Cardiac muscle cell (in vitro differentiated cells and primary cell): ENCODE measurements around the gene MSH3. TPM values are rescaled to one million over a fixed set of nuclear protein-coding genes. Genes with fewer than 3 reads are reported as not detected.
"Not testable (repeated sequence)": the region's sequence is repeated elsewhere in the genome, so short reads cannot be mapped to it uniquely, and the experiment has no call there.

Source experiments
- DNase-seq, 2 donors: peaks; one replicate each; pipeline versions ENCODE4 v3.0.0 to v3.0.0-alpha.2; 2010 to 2017; ENCODE audit warnings: low read depth in 1 of 2, low spot score in 1 of 2
- H3K27ac ChIP-seq: fragments of 200-600 bp; sonication (generic); 2 replicates; pipeline ENCODE4 v1.5.1; 2016
- H3K27me3 ChIP-seq: fragments of 200-600 bp; sonication (generic); 2 replicates; pipeline ENCODE4 v1.6.0; 2016; ENCODE audit warnings: control low read depth
- H3K36me3 ChIP-seq: fragments of 200-600 bp; sonication (generic); 2 replicates; pipeline ENCODE4 v1.5.1; 2016; ENCODE audit warnings: control low read depth
- H3K4me1 ChIP-seq: fragments of 200-600 bp; sonication (generic); 2 replicates; pipeline ENCODE4 v1.8.1; 2017; ENCODE audit warnings: low read depth, mild to moderate bottlenecking, mixed run types
- H3K4me3 ChIP-seq: fragments of 200-600 bp; sonication (generic); 2 replicates; pipeline ENCODE4 v1.5.1; 2016; ENCODE audit warnings: mild to moderate bottlenecking
- H3K9me3 ChIP-seq: fragments of 200-600 bp; sonication (generic); 2 replicates; pipeline ENCODE4 v1.5.1; 2017; ENCODE audit warnings: low read depth, mild to moderate bottlenecking, control low read depth
- polyA plus RNA-seq: library from polyadenylated mRNA; unstranded; fragments of >200 nt; fragmentation: Nextera tagmentation; extraction: Ambion mirVana; gene quantifications from 2 replicates; pipeline ENCODE4 v1.2.1, GENCODE V29; 2016
- total RNA-seq: library from RNA; depleted of rRNA; stranded (reverse); fragments of >200 nt; gene quantifications from 2 replicates; pipeline ENCODE4 v1.2.3, GENCODE V29; 2016
- TF ChIP-seq, protein P1 (sequence below): IDR thresholded peaks from 2 replicates; pipeline ENCODE4 v1.5.1; 2012; ENCODE audit warnings: low read depth, mild to moderate bottlenecking, low read length

Gene MSH3
- total and polyA plus RNA-seq, 2 experiments from 2014 or later = 11.3 to 11.4 TPM

DNA sequence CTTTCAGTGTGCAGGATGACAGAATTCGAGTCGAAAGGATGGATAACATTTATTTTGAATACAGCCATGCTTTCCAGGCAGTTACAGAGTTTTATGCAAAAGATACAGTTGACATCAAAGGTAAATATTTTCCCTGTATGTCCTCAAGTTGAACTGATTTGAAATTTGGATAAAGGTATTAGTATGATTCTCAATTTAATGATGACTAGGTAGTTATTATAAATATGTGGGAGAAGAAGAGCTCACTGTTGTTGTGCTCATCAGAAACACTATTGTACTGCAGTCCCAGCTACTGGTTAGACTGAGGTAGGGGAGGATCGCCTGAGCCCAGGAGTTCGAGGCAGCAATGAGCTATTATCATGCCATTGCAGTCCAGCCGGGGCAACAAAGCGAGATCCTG, 71.0 kb downstream of the MSH3 start:
- H3K27ac ChIP-seq = no peak overlapping the region
- H3K27me3 ChIP-seq = no peaks in the 10 kb centered on the region
- no peaks in the 10 kb centered on the region for H3K4me1 ChIP-seq
- TF ChIP-seq, protein P1, sequence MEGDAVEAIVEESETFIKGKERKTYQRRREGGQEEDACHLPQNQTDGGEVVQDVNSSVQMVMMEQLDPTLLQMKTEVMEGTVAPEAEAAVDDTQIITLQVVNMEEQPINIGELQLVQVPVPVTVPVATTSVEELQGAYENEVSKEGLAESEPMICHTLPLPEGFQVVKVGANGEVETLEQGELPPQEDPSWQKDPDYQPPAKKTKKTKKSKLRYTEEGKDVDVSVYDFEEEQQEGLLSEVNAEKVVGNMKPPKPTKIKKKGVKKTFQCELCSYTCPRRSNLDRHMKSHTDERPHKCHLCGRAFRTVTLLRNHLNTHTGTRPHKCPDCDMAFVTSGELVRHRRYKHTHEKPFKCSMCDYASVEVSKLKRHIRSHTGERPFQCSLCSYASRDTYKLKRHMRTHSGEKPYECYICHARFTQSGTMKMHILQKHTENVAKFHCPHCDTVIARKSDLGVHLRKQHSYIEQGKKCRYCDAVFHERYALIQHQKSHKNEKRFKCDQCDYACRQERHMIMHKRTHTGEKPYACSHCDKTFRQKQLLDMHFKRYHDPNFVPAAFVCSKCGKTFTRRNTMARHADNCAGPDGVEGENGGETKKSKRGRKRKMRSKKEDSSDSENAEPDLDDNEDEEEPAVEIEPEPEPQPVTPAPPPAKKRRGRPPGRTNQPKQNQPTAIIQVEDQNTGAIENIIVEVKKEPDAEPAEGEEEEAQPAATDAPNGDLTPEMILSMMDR = no peak
- no peaks in the 10 kb centered on the region for H3K36me3 ChIP-seq
- DNase-seq = no peak
- no peaks in the 10 kb centered on the region for H3K9me3 ChIP-seq
- H3K4me3 ChIP-seq = no peak overlapping the region

DNA sequence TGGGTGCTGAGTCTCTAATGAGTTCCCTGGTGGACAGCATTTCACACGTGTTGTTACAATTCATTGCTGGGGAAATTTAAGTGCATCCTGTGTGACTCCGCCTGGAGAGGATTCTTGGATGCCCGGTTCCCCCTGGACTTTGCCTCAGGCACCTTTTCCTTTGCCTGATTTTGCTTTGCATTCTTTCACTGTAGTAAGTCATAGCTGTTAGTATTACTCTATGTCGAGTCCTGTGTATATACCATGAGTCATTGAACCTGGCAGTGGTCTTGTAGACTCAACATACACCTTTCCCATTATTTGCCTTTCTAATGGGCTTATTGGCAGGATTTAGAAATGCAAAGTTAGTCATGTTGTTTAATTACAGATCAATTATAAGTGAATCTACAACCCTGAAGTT, 82.3 kb downstream of the MSH3 start:
- H3K36me3 ChIP-seq = no peaks in the 10 kb centered on the region
- no peaks in the 10 kb centered on the region for H3K4me1 ChIP-seq
- no peaks in the 10 kb centered on the region for H3K9me3 ChIP-seq
- no peak for DNase-seq
- no peak overlapping the region for H3K27ac ChIP-seq
- no peaks in the 10 kb centered on the region for H3K27me3 ChIP-seq
- TF ChIP-seq, protein P1 = no peak
- no peak overlapping the region for H3K4me3 ChIP-seq

DNA sequence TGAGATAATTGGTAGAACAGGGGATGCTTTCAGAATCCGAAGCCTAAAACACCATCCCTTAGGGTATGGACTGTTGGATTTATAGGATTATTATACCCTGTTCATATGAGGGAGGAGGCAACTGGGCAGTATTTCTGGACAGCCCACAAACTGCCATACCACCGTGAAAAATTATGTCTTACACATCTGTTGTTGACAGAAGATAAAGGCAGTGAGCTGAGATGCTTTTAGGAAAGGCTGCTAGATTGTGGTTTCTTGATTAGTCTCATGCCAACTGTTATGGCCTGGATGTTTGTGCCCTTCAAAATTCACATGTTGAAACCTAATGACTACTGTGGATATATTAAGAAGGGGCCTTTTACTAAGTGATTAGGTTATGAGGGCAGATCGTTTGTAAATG, 84.0 kb downstream of the MSH3 start:
- no peaks in the 10 kb centered on the region for H3K9me3 ChIP-seq
- no peak overlapping the region for H3K27ac ChIP-seq
- no peaks in the 10 kb centered on the region for H3K36me3 ChIP-seq
- TF ChIP-seq, protein P1 = no peak
- no peaks in the 10 kb centered on the region for H3K27me3 ChIP-seq
- DNase-seq = no peak
- no peak overlapping the region for H3K4me3 ChIP-seq
- H3K4me1 ChIP-seq = no peaks in the 10 kb centered on the region

DNA sequence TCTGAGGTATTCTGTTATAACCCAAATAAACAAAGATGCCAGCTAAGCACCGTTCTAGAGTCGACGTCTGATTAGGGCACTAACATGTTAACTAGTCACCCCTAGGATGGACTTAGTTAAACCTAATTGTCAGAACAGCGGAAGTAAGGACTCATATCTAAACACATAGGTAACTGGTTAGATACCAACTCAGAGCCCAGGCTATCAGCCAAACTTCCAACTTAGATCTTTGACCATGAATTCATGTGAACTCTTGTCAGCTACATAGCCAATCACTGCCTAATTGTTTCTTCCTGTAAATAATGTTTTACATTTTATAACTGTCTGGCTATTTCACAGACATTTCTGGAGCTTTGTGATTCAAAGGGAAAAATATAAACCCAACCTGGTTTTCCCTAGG, 84.6 kb downstream of the MSH3 start:
- TF ChIP-seq, protein P1 = no peak
- Histone ChIP-seq H3K4me3 (no peak overlapping the region), H3K27me3 (no peaks in the 10 kb centered on the region), H3K4me1 (no peaks in the 10 kb centered on the region), H3K9me3 (no peaks in the 10 kb centered on the region), H3K27ac (no peak overlapping the region), H3K36me3 (no peaks in the 10 kb centered on the region)
- DNase-seq = no peak

DNA sequence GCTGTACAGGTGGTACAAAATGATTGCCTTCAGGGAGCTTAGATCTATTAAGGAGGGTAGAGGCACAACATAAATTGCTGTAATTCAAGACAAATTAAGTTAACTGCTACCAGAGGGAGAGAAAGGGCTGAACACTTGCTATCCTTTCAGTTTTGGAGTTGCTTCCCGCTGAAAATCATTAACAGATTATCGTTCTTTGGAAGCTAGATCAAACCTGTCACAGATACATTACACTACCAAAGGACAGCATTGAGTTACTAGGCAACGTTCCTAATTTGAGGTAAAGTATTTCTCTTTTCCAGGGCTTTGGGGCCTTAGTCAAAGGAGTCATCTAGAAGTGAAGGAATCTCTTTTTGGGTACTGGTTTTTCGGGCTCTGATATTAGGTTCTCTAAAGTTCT, 85.0 kb downstream of the MSH3 start:
- no peaks in the 10 kb centered on the region for H3K4me1 ChIP-seq
- H3K27me3 ChIP-seq = no peaks in the 10 kb centered on the region
- TF ChIP-seq, protein P1 = no peak
- no peak overlapping the region for H3K4me3 ChIP-seq
- H3K36me3 ChIP-seq = no peaks in the 10 kb centered on the region
- no peak overlapping the region for H3K27ac ChIP-seq
- DNase-seq = no peak
- H3K9me3 ChIP-seq = no peaks in the 10 kb centered on the region

DNA sequence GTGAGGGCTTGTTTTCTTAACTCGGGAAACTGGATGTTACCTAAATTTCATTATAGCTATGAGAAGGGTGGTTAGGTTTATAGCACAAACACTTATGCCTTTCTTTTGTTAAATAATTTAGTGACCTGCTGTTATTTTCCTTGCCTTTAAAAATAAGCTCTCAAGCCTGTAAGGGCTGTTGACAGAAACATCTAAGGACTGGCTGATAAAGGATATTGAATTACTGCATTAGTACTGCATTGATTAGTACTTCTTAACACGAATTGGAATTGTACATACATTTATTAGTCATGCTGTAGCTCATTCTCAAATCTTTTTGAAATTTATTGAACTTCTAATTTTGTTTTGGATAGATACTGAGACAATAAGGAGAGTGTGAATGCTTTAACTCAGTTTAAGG, 85.4 kb downstream of the MSH3 start:
- no peaks in the 10 kb centered on the region for H3K9me3 ChIP-seq
- TF ChIP-seq, protein P1 = no peak
- H3K27me3 ChIP-seq = no peaks in the 10 kb centered on the region
- no peaks in the 10 kb centered on the region for H3K36me3 ChIP-seq
- DNase-seq = no peak
- H3K4me1 ChIP-seq = no peaks in the 10 kb centered on the region
- H3K27ac ChIP-seq = no peak overlapping the region
- no peak overlapping the region for H3K4me3 ChIP-seq

DNA sequence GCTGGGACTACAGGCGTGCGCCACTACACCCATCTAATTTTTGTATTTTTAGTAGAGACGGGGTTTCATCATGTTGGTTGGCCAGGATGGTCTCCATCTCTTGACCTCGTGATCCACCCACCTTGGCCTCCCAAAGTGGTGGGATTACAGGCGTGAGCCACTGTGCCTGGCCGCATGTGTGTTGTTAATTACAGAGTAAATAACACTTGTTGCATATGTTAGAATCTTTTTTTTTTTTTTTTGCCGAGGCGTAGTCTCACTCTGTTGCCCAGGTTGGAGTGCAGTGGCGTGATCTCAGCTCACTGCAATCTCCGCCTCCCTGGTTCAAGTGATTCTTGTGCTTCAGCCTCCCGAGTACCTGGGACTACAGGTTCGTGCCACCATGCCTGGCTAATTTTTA, 86.0 kb downstream of the MSH3 start:
- not testable (repeated sequence) for H3K36me3 ChIP-seq, H3K4me1 ChIP-seq, H3K9me3 ChIP-seq, H3K27me3 ChIP-seq, H3K4me3 ChIP-seq, DNase-seq, H3K27ac ChIP-seq
